Coronary artery (tissue), 2 donors: ENCODE results near the gene SLC18B1.

Experiments used
- DNase-seq: peaks from one replicate; pipeline ENCODE4 v3.0.0-alpha.2; 2017; ENCODE audit warnings: low spot score
- H3K27ac ChIP-seq, 2 donors: fragments of 200-600 bp; sonication (generic); one replicate each; pipeline ENCODE4 v1.5.1; 2016 to 2019
- H3K4me3 ChIP-seq: fragments of 200-600 bp; sonication (generic); 2 replicates; pipeline ENCODE4 v1.5.1; 2016; ENCODE audit warnings: mild to moderate bottlenecking, moderate library complexity
- TF ChIP-seq, protein P1 (sequence below): fragments of 200-600 bp; sonication (generic); IDR thresholded peaks from one replicate; pipeline ENCODE4 v1.5.1; 2019; ENCODE audit warnings: antibody characterized with exemption

The SLC18B1 gene

DNA sequence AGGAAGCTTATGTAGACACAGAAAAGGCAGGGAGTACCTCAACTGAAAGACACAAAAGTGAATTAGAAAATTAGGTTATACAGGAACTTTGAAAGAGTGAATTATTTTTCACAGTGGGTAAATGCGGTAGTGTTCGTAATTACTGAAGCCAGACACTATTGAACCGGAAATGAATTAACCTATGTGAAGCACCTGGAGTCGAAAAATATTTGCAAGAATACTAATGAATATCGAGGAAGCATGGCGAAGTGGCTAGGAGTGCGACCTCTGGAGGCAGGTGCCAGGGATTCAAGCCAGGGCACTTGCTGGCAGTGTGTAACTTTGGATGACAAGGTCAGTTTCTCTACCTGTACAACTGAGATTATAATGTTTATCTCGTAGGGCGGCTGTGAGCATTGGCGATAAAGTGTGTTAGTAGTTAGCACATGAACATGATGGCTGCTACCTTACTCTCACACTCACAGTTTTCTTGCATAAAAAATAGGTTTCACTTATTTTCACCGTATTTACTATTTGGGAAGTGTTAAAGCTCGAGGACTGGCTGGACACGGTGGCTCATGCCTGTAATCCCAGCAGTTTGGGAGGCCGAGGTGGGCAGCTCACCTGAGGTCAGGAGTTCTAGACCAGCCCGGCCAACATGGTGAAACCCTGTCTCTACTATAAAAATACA, 567 bp upstream of the SLC18B1 start:
- TF ChIP-seq, protein P1, sequence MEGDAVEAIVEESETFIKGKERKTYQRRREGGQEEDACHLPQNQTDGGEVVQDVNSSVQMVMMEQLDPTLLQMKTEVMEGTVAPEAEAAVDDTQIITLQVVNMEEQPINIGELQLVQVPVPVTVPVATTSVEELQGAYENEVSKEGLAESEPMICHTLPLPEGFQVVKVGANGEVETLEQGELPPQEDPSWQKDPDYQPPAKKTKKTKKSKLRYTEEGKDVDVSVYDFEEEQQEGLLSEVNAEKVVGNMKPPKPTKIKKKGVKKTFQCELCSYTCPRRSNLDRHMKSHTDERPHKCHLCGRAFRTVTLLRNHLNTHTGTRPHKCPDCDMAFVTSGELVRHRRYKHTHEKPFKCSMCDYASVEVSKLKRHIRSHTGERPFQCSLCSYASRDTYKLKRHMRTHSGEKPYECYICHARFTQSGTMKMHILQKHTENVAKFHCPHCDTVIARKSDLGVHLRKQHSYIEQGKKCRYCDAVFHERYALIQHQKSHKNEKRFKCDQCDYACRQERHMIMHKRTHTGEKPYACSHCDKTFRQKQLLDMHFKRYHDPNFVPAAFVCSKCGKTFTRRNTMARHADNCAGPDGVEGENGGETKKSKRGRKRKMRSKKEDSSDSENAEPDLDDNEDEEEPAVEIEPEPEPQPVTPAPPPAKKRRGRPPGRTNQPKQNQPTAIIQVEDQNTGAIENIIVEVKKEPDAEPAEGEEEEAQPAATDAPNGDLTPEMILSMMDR = peak; percentile 52
- peak overlapping the region; percentile 29 to 40 for H3K27ac ChIP-seq
- no peak for DNase-seq
- peak overlapping the region; percentile 69 for H3K4me3 ChIP-seq

DNA sequence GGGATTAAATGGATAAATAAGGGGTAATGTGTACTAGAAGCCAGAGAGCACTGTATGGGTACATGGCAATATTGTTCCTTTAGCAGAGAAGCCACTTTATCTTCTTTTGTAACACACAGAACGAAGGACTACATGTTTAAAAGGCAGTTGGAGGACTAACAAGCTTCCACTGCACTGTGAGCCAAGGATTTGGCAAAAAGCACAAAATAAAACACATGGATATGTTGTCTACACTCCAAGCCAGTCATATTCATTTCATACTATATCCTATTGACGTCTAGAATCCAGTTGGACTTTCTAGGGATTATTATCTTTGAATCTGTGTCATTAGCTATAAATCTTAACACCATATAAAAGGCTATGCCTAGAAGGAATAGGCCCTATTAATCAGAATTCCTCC, 3.0 kb downstream of the SLC18B1 start:
- no peak for DNase-seq
- TF ChIP-seq, protein P1 = no peak
- Histone ChIP-seq H3K27ac (no peak overlapping the region), H3K4me3 (no peak overlapping the region)

DNA sequence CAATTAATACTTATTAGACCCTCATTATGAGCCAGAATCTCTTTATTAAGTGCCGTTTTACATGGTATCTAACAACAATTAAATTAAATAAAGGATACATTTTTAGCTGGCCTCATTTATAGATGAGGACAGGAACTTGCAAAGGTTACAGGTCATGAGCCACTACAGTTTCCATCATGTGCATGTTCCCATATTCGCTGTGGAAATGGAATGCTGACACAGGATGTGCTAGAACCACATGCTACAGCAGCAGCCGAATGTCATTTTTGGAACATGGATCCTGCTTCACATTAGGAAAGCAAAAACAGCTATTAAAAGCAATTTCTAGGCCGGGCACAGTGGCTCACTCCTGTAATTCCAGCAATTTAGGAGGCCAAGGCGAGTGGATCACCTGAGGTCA, 5.9 kb downstream of the SLC18B1 start:
- TF ChIP-seq, protein P1 = no peak
- no peak overlapping the region for H3K4me3 ChIP-seq
- H3K27ac ChIP-seq = no peak overlapping the region
- DNase-seq = no peak

DNA sequence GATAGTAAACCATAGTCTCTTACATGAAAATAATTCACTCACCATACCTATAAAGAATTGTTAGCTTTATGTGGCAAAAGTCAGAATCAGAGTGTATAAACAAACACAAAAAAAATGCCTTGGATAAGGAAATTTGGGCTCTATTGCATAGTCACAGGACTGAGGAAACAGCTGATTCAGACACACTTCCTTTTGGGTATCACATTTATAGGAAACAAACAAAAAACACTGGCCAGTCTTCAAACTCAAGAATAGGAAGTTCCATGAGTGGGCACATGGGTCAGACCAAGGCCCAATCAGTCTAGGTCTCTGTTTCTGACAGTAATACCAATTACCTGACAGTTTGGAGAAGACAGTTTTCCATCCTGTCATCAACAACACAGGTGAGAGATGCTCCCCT, 8.0 kb downstream of the SLC18B1 start:
- H3K4me3 ChIP-seq = no peak overlapping the region
- peak overlapping the region in 1 of 2 donors; percentile 19 for H3K27ac ChIP-seq
- TF ChIP-seq, protein P1 = no peak
- no peak for DNase-seq

DNA sequence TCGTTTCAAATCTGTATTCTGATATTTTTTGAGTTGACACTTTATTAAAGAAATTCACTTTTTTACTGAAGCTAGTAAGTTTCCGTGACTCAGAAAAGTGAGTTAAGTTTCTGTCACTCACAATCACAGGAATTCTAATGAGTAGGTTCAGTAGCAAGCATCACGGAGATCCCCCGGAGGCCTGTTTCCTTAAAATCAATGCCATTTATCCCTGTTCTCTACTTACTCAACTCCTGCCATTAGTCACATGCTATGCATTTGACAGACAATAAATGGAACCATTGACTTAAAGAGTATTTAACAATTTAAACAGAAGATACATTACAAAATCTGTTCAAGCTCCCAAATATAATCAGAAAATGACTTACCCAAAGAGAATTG, 9.1 kb downstream of the SLC18B1 start:
- no peak overlapping the region for H3K27ac ChIP-seq
- no peak overlapping the region for H3K4me3 ChIP-seq
- TF ChIP-seq, protein P1 = no peak
- no peak for DNase-seq

DNA sequence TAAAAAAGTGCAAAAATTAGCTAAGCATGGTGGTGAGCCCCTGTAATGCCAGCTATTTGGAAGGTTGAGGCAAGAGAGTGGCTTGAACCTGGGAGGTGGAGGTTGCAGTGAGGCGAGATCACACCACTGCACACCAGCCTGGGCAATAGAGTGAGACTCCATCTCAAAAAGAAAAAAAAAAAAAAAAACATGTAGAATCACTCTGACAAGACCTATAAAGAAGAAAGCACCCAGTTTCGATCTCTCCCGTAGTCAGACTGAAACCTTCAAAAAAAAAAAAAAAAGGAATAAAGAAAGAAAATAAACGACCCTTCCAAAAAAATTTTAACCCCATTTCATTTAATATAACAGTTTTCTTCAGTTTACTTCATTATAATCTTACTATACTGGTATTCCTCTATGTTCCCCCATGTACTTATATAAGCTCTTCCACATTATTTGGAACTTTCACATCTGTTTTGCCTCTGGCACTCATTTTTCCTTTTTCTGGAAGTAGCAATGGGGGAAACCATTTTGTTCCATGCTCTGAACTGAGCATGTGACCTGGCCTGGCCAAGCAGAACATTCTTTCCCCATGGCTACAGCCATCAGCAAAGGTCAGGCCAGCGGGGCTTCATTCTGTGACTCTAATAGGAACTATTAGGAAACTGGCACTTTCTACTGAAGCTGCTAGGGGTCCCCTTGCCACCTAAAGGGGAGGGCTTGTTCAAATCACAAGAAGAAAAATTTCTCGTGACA, 9.6 kb downstream of the SLC18B1 start:
- no peak for DNase-seq
- TF ChIP-seq, protein P1 = no peak
- Histone ChIP-seq H3K27ac (no peak overlapping the region), H3K4me3 (no peak overlapping the region)

DNA sequence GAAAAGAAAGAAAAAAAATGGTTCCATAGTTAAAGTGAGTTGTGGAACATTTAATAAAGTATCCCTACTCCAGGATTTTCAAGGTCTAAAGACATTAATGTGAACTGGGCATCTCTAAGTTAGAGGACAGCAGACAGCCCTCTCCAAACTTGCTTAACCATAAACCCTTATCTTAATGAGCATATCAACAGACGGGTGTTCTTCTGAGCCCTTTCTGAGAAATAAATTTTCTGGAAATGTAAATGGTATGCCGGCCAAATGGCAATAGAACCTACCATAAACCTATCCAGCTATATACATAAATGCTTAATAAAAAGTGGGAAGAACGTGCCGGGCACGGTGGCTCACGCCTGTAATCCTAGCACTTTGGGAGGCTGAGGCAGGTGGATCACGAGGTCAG, 12.5 kb downstream of the SLC18B1 start:
- no peak overlapping the region for H3K27ac ChIP-seq
- TF ChIP-seq, protein P1 = no peak
- DNase-seq = no peak
- H3K4me3 ChIP-seq = no peak overlapping the region
